ENCODE measurements around the gene TP73. TPM values are rescaled to one million over a fixed set of nuclear protein-coding genes. Genes with fewer than 3 reads are reported as not detected.

TP73 gene
- total RNA-seq, 1 donor from 2014 or later = 0.05 TPM

- Histone ChIP-seq H3K36me3 (peaks cover 51% of the 10 kb centered on the region), H3K4me3 (no peak overlapping the region), H3K9me3 (replicated peaks) (no peaks in the 10 kb centered on the region), H3K4me1 (peaks cover 45% of the 10 kb centered on the region), H3K27me3 (ENCODE audit: low read depth) (peaks cover 25% of the 10 kb centered on the region), H3K27ac (replicated peaks) (peak overlapping the region; percentile 62)
- intact Hi-C loops (cut with micrococcal nuclease) = no loop called here
- DNase-seq = no peak
- TF ChIP-seq CTCF (IDR thresholded peaks at IDR 0.05; ENCODE audit: borderline replicate concordance) = no peak
These were observed 83.8 kb downstream of the TP73 start for GRCh38 chr1:3736131-3736561.

- TF ChIP-seq CTCF (IDR thresholded peaks at IDR 0.05; ENCODE audit: borderline replicate concordance) = no peak
- intact Hi-C loops (cut with micrococcal nuclease) = no loop called here
- Histone ChIP-seq H3K27ac (replicated peaks) (peak overlapping the region; percentile 62), H3K27me3 (ENCODE audit: low read depth) (peaks cover 20% of the 10 kb centered on the region), H3K4me1 (peaks cover 40% of the 10 kb centered on the region), H3K9me3 (replicated peaks) (no peaks in the 10 kb centered on the region), H3K36me3 (peaks cover 56% of the 10 kb centered on the region), H3K4me3 (no peak overlapping the region)
- DNase-seq = no peak
These were observed 84.4 kb downstream of the TP73 start for GRCh38 chr1:3736708-3737107.

GRCh38 chr1:3738943-3739342, 86.6 kb downstream of the TP73 start:
- H3K4me3 ChIP-seq = no peak overlapping the region
- H3K4me1 ChIP-seq = peaks cover 17% of the 10 kb centered on the region
- TF ChIP-seq CTCF (IDR thresholded peaks at IDR 0.05; ENCODE audit: borderline replicate concordance) = no peak
- H3K27ac ChIP-seq (replicated peaks) = no peak overlapping the region
- DNase-seq = no peak
- no peaks in the 10 kb centered on the region for H3K9me3 ChIP-seq (replicated peaks)
- peaks cover 67% of the 10 kb centered on the region for H3K36me3 ChIP-seq
- no peaks in the 10 kb centered on the region for H3K27me3 ChIP-seq (ENCODE audit: low read depth)
- intact Hi-C loops (cut with micrococcal nuclease) = no loop called here

- Histone ChIP-seq H3K36me3 (peaks cover 67% of the 10 kb centered on the region), H3K4me1 (peaks cover 13% of the 10 kb centered on the region), H3K27ac (replicated peaks) (no peak overlapping the region), H3K4me3 (no peak overlapping the region), H3K9me3 (replicated peaks) (no peaks in the 10 kb centered on the region), H3K27me3 (ENCODE audit: low read depth) (no peaks in the 10 kb centered on the region)
- TF ChIP-seq CTCF (IDR thresholded peaks at IDR 0.05; ENCODE audit: borderline replicate concordance) = no peak
- no peak for DNase-seq
- intact Hi-C loops (cut with micrococcal nuclease) = no loop called here
These were observed 87.7 kb downstream of the TP73 start for GRCh38 chr1:3740042-3740441.

GRCh38 chr1:3740752-3741151, 88.4 kb downstream of the TP73 start:
- H3K4me1 ChIP-seq = peaks cover 14% of the 10 kb centered on the region
- H3K27me3 ChIP-seq (ENCODE audit: low read depth) = no peaks in the 10 kb centered on the region
- no peak overlapping the region for H3K4me3 ChIP-seq
- H3K36me3 ChIP-seq = peaks cover 62% of the 10 kb centered on the region
- DNase-seq = no peak
- intact Hi-C loops (cut with micrococcal nuclease) = no loop called here
- no peak overlapping the region for H3K27ac ChIP-seq (replicated peaks)
- no peaks in the 10 kb centered on the region for H3K9me3 ChIP-seq (replicated peaks)
- no peak for TF ChIP-seq CTCF (IDR thresholded peaks at IDR 0.05; ENCODE audit: borderline replicate concordance)

Measured in left ventricle myocardium inferior (tissue), 1 donor.